ENCODE results near the gene MVK.

MVK gene

GRCh38 chr12:109545826-109546225 lies 27.8 kb upstream of the MVK start:
- no peak for DNase-seq (ENCODE audit: low read depth)

GRCh38 chr12:109547286-109547685 lies 26.3 kb upstream of the MVK start:
- no peak for DNase-seq (ENCODE audit: low read depth)

DNA sequence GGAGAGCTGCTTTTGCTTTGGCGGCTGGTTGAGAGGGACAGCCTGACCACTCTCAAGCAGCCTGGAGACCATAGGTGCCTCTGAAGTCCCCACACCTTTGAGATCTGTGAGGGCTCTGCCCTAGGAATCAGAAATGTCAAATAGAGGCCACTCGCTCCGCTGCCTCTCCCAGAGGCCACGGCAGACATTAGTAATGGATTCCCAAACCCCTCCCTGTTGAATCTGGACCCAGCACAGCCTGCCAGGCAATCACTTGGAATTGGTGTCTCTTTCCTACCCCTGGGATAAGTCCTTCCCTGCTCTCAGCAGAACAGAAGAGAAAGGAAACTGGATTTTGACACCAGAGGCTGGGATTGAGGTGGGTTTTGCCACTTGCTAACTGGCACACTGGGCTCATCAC lies 25.3 kb upstream of the MVK start:
- DNase-seq (ENCODE audit: low read depth) = no peak

DNA sequence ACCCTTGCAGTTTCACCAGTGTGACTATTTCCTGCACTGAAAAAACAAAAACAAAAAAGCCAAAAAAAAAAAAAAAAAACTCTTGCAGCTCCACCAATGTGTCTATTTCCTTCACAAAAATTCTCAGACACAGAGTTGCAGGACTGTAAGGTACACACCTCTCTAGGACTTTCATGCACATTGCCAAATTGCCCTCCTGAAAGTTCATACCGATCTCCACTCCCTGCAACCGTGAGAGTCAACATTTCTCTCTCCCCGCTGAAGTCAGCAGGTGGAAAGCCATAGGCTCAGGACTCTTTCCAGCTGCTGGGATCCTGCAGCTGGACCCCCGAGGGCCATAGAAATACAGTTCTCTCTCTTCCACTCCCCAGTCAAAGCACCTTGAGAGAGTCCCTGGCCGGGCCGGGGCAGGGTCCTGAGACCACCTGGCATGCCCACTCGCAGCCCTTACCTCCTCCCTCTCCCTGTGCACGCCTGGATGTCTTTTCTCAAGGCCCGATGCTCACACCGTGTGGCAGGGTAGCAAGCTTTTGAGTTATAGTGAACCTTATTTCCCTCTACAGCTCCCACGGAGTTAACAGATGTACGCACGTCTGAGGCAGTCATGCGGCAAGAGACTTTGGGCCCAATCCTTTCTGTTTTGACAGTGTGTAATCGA lies 23.9 kb upstream of the MVK start:
- no peak for DNase-seq (ENCODE audit: low read depth)

GRCh38 chr12:109550281-109550680 lies 23.3 kb upstream of the MVK start:
- DNase-seq (ENCODE audit: low read depth) = no peak

GRCh38 chr12:109551108-109551507 lies 22.5 kb upstream of the MVK start:
- DNase-seq (ENCODE audit: low read depth) = no peak

DNA sequence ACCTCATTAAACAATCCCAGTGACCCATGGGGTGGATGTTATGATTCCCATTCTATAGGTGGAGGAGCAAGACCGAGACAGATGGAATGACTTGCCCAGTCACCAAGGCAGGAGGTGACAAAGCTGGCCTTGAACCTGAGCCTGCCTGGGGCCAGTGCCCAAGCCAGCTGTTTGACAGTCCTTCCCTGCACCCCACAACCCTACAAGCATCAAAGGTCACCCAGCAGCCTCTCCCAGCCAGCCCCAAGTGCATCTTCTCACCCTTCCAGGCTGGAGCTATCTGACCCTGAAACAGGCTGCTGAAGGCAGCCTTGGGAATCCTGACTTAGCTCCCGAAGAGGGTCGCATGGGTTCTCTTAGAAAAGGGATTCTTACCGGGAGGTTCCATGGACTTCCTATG lies 20.6 kb upstream of the MVK start:
- DNase-seq (ENCODE audit: low read depth) = no peak

DNA sequence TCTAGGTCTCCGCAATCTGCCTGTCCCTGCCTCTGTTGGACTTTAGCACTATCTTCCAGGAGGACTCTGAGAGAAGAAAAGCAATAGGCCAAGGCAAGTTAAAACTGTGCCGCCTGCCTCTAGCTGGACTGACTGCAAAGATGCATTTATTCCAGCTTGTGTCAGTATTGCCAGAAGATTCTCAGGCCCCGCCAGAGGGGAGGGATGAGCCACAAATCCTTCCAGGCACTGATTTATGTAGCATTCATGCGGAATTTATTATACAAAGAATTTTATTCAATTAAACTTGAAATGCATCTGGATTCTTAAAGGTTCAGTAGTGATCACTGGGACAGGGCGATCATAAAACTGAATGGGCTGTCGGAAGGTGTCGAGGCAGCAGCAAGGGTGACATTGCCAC lies 20.1 kb upstream of the MVK start:
- peak; percentile 34 for DNase-seq (ENCODE audit: low read depth)

DNA sequence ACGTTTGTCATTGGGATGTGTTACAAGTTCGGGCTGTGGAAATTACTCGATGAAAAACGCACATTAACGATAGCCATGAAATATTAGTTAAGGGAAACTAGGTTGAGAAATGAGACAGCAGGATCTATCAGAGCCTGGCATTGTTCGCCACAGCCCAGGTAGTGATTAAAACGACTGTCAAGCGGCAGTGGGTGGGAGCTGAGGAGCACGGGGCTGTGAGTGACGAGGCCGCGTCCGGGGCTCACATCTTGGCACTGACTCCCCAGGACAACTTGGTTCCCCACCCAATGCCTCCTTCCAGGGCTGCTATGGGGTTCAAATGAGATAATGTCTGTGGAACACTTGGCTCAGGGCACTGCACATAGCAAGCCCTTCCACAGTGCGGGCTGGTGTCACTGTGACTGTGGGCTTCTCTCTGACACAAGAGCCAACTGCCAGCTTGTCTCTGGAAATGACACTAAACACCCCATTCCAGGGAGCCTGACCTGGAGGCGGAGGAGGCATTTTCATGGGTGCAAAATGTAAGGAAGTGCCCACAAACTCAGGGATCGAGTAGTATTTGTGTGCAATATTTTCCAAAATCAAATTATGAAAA lies 19.6 kb upstream of the MVK start:
- no peak for DNase-seq (ENCODE audit: low read depth)

GRCh38 chr12:109554761-109555160 lies 18.8 kb upstream of the MVK start:
- DNase-seq (ENCODE audit: low read depth) = no peak

DNA sequence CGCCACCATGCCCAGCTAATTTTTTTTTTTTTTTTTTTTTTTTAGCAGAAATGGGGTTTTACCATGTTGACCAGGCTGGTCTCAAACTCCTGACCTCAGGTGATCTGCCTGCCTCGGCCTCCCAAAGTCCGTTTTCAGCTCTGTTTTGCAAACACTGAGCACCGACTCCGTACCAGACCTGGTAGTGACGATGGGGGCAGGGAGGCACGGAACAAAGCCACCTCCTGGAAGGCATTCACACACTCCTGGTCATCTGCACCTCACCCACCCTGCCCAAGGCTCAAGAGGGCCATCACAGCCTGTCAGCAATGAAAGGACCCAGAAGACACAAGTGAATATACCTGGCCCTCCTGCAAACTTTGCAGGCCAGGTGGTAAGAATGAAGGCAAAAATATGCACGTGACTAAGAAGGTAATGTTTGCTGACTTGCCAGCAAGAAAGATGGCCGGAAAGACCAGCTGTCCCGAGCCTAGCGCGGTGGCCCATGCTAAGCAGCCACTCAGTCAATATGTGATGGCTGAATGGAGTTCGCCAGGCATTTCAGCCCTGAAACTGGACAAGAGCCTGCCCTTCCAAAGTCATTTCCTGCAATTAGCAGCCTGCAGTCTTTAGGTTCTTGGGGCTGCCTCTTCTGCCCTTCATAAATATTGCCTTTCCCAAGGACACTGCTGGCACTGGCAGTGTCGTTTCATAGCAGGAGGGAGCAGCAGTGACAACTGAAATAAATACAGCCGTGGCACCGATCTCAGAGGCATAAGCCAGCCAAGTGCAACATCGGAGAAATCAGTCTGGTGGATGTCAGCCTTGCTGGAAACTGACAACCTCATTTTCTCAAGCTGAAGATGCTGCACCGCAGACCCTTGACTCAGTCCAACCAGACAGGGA lies 17.9 kb upstream of the MVK start:
- no peak for DNase-seq (ENCODE audit: low read depth)

DNA sequence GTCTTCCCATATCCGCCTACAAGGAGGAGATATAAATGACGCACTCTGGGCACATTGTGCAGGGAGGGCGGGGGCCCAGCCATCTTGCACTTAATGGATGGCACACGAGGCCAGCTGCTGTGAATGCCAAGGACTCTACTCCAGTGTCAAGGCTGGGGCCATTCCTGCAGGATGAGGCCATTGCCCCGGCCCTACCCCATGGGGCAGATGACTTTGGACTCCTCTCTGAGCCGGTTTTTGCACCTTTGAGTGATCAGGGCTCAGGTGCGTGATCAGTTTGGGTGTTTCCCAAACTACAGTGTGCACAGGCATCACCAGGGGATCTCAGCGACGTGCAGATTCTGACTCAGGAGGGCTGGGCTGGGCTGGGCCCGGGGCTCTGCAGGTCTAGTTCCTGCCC lies 16.4 kb upstream of the MVK start:
- no peak for DNase-seq (ENCODE audit: low read depth)

DNA sequence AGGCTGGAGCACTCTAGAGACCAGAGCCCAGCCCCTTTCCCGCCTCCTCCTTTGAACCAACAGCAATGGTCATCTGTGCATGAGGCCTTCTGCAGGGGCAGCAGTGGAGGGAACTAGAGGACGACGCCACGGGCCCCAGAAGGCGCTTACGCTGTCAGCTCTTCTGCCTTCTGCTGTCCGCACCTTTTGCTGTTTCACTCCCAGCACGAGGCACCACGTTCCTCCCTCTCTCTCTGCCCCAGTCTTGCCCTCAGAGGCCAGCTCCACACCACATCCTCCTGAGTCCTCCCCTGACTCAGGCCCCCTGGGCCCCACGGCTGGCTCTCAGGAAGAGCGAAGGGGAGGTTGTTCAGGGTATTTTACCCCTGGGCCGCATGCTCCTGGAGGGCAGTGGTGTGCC lies 15.8 kb upstream of the MVK start:
- DNase-seq (ENCODE audit: low read depth) = no peak

- DNase-seq (ENCODE audit: low read depth) = no peak
These were observed 15.0 kb upstream of the MVK start for GRCh38 chr12:109558374-109559199.

DNA sequence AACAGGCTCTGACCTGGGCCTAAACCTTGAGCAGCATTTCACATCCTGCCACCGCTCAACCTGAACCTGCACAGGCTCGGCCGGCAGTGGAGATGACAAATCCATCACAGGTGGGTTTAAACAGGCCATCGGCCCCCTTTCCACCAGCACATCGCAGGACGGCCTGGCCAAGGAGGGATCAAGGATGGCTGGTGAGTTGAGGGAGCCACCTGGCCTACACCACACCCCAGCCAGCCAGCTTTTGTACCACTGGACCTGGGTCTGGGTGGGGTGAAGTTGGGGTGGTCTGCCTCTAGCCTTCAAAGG lies 14.4 kb upstream of the MVK start:
- DNase-seq (ENCODE audit: low read depth) = no peak

DNA sequence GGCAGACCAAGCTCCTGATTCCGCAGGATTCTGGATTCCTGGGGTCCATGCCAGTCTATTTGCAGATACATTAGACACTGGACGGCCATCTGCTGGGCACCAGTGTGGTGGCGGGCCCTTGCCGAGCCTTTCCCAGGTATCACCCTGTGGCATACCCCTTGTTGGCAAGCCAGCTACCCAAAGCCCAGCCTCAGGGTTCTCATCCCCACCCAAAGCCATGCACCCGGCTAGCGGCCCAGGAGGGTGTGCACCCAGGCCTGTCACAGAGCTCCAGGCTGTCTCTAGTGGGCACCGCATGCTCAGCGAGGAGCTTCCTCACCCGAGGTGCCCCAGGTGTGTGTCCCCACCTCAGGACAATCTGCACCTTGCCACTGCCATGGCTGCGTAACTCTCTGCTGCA lies 14.0 kb upstream of the MVK start:
- no peak for DNase-seq (ENCODE audit: low read depth)

DNA sequence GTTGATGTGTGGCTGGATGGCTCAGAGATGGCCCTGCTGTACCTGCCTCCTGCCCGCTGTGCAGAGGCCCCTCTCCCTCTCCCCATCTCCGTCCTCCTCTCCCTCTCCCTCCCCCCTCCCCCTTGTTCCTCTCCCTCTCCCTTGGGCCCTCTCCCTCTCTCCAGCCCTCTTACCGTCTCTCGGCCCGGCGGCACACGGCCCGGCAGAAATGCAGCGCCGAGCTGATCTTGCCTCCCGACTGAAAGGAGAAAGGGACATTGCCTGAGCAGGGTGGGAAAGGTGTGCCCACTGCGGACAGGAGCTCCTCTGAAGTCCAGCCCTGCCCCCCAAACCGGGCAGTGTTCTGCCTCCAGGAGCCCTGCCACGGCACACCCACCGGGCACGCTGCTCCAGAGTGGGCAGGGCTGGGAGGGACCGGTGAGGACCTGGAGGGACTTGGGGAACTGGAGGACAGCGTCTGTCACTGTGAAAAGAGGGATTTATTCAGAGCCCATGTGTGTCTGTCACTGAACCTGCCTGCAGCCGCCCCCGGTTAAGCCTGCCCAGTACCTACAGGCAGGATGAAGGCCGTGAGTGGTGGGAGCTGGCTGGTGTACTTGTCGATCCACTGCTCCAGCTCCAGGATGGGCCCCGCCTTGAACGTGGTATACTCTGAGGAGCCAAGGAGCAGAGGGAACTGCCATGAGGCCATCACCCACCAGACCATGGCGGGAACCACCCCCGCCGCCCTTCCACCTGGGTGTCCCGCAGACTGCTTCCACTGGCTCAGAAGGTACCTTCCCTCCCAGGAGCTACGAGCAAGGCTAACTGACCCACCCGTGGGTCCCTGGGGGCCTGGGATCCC lies 12.5 kb upstream of the MVK start:
- DNase-seq (ENCODE audit: low read depth) = no peak

GRCh38 chr12:109561711-109562030 lies 11.9 kb upstream of the MVK start:
- DNase-seq (ENCODE audit: low read depth) = no peak

DNA sequence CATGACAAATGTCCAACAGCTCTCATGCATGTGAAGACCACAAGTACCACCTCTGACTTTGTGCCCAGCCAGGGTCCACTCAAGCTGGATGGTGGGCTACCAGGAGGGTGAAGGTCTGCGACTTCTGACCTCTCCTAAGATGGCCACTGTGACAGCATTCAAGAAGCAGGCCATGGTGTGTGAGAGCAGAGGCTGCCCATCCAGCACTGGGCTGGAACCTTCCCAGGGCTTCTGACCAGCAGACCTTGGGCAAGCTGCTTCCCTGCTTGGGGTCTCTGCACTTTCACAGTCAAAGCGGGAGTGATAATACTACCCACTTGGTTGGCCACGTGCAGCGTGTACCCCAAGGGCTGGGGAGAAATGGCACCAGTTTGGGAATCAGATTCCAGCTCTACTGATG lies 10.7 kb upstream of the MVK start:
- DNase-seq (ENCODE audit: low read depth) = no peak

DNA sequence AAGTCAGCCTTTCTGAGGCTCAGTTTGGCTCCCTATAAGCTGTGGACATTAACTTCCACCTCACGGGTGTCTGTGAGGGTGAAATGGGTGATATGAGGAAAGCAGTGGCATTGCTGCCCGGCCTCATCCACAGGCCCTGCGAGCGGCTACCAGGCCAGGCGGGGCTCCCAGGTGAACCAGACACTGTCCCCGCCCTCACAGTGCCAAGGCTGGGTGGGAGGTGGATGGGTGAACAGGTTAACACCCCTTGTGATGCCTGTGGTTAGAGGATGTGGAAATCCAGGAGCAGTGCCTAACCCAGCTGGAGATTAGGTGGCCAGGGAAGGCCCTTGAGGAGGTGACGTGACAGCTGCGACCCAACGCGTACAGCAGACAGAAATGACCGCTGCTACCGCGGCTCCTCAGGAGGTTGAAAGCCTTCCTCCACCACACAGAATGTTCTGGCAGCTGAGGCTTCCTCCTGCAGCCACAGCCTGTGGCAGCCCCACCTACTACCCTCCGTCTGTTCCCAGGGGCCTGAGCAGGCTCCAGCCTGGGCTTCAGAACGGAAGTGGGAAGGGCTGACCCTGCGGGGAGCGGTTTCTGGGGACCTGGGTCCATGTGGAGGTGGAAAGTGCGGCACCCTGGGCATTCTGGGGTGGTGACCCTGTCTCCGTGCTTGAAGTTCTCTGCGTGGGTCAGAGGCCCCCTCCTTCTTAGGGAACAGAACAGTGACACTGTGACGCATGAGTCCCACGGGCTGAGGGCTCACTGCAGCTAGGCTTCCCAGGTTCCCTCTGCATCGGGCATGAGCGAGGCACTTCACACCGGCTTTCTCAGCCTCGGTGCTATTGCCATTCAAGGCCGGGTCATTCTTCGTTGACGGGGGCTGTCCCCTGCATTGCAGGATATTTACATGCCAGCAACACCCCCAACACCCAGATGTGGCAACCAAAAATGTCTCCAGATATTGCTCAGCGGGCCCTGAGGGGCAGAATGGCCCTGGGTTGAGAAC lies 10.0 kb upstream of the MVK start:
- DNase-seq (ENCODE audit: low read depth) = no peak

DNA sequence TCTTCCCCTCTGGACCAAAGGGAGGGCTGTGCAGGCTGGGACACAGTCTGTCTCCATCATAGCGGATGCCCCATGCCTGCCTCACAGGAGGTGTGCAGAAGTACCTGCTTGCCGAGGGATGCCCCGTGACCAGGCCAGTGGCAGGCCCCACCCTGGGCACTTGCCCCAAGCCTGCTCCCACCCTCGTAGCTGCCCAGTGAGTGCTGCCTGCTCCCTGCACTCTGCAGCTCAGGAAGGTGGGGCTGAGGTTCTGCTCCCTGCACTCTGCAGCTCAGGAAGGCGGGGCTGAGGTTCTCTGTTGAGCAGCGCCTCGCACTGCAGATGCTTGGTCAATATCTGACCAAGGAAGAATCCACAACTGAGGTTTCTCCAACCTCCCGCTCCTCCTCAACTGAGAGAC lies 7.2 kb upstream of the MVK start:
- no peak for DNase-seq (ENCODE audit: low read depth)

Measured in non-pigmented ciliary epithelial cell (primary cell).